Caco-2 (cell line): ENCODE measurements around the gene GPSM1. TPM values are rescaled to one million over a fixed set of nuclear protein-coding genes. Genes with fewer than 3 reads are reported as not detected.

ENCODE experiments used
- BruUV-seq: library from RNA; stranded (reverse); fragments of 400-500 nt; replicated peaks from 2 replicates; lab custom pipeline; 2021; lab: Mats Ljungman, UMichigan
- CTCF ChIA-PET: fragments of 300-600 bp; sonication (Branson Sonifier 250); formaldehyde crosslinking; loops from one replicate; lab custom pipeline; 2022; ENCODE audit warnings: antibody characterized with exemption; lab: Charles Lee
- POLR2A ChIA-PET: fragments of 300-600 bp; sonication (Branson Sonifier 250); formaldehyde crosslinking; loops from one replicate; lab custom pipeline; 2022; ENCODE audit warnings: antibody characterized with exemption; lab: Charles Lee
- DNase-seq, 2 experiments: peaks; one replicate each; pipeline versions ENCODE4 v3.0.0 to v3.0.0-alpha.2; 2020 to 2022
- H3K27me3 ChIP-seq: replicated peaks from 2 replicates; pipeline ENCODE4 v1.6.0; 2011; ENCODE audit warnings: low read length; ENCODE audit not compliant: control insufficient read depth, insufficient read depth
- H3K36me3 ChIP-seq: 2 replicates; pipeline ENCODE4 v1.5.1; 2011; ENCODE audit warnings: low read length; ENCODE audit not compliant: control insufficient read depth, insufficient read depth
- H3K4me1 ChIP-seq: fragments of 250-450 bp; sonication (Bioruptor Pico); 2 replicates; pipeline ENCODE4 v1.5.1; 2020; ENCODE audit warnings: mild to moderate bottlenecking
- H3K4me3 ChIP-seq: 2 replicates; pipeline ENCODE4 v1.5.1; 2011; ENCODE audit warnings: low read depth, mild to moderate bottlenecking, control low read depth, low read length
- H3K9me3 ChIP-seq: fragments of 250-450 bp; sonication (Bioruptor Pico); 2 replicates; pipeline ENCODE4 v1.5.1; 2020; ENCODE audit warnings: mild to moderate bottlenecking, moderate library complexity
- H3K27ac Mint-ChIP-seq: one replicate; pipeline ENCODE4 v1.8.0; 2022; ENCODE audit warnings: mixed read lengths; ENCODE audit not compliant: unreplicated experiment
- H3K27me3 Mint-ChIP-seq: one replicate; pipeline ENCODE4 v1.8.0; 2022; ENCODE audit warnings: mixed read lengths; ENCODE audit not compliant: insufficient read depth, unreplicated experiment
- H3K36me3 Mint-ChIP-seq: one replicate; pipeline ENCODE4 v1.8.0; 2022; ENCODE audit warnings: mild to moderate bottlenecking, mixed read lengths; ENCODE audit not compliant: insufficient read depth, unreplicated experiment
- H3K4me1 Mint-ChIP-seq: one replicate; pipeline ENCODE4 v1.8.0; 2022; ENCODE audit warnings: low read depth, mixed read lengths; ENCODE audit not compliant: unreplicated experiment
- H3K4me3 Mint-ChIP-seq: one replicate; pipeline ENCODE4 v1.8.0; 2022; ENCODE audit warnings: mild to moderate bottlenecking, moderate library complexity, mixed read lengths; ENCODE audit not compliant: unreplicated experiment
- H3K9me3 Mint-ChIP-seq: one replicate; pipeline ENCODE4 v1.8.0; 2022; ENCODE audit warnings: mixed read lengths; ENCODE audit not compliant: unreplicated experiment
- intact Hi-C: fragments of 100-400 bp; cut with micrococcal nuclease; formaldehyde crosslinking; loops from one replicate; pipeline ENCODE4 v1.10.0; 2022; ENCODE audit not compliant: unreplicated experiment
- total RNA-seq: library from RNA; stranded (reverse); gene quantifications from 2 replicates; pipeline ENCODE4 v1.2.3, GENCODE V29; 2022
- TF ChIP-seq, protein P1 (sequence below), 2 experiments: fragments of 200-600 bp in 1 of 2; IDR thresholded peaks; 1 replicate in 1 of 2; 2 replicates in 1 of 2; pipeline versions ENCODE4 v1.5.1 to v1.8.0; 2011 to 2022; ENCODE audit warnings: antibody characterized with exemption in 1 of 2, control low read depth in 1 of 2, inconsistent platforms in 1 of 2, low read depth in 1 of 2, low read length in 1 of 2, mild to moderate bottlenecking in 1 of 2, moderate library complexity in 1 of 2; ENCODE audit not compliant: insufficient read depth in 1 of 2, severe bottlenecking in 1 of 2, unreplicated experiment in 1 of 2

The GPSM1 gene
- total RNA-seq, 1 experiment from 2014 or later, result 25.7 TPM

DNA sequence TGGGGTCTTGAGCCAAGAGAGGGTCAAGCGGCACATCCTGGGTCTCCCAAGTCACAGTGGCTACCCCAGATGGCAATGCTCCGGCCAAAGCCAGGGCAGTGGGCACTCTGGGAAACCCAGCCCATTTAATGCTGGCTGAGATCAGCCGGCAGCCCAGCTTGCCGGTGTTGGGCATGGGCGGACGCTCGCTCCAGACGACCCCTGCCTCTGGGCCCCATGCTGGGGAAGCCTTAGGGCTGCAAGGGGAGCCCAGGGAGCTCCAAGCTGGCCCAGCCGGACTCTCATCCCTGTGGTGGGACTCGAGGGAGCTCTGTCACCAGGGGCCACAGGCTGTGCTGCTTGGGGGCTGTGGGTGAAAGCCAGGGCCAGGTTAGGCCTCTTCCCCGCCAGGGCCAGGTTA, 52.1 kb downstream of the GPSM1 start:
- H3K9me3 ChIP-seq, result no peaks in the 10 kb centered on the region
- BruUV-seq, result no TSS peak
- H3K9me3 Mint-ChIP-seq, result no peaks in the 10 kb centered on the region
- ChIA-PET CTCF (interaction anchor here (0.6 kb wide), 1 partner anchor 21 kb away, joined by 4 read pairs; no protein-coding TSS in a partner anchor), POLR2A (no interaction called here)
- H3K4me1 Mint-ChIP-seq, result no peaks in the 10 kb centered on the region
- intact Hi-C loops, result no loop called here
- no peak overlapping the region for H3K4me3 ChIP-seq
- H3K27me3 ChIP-seq, result no peaks in the 10 kb centered on the region
- H3K4me1 ChIP-seq, result no peaks in the 10 kb centered on the region
- peaks cover 30% of the 10 kb centered on the region for H3K36me3 Mint-ChIP-seq
- H3K4me3 Mint-ChIP-seq, result no peak overlapping the region
- no peak overlapping the region for H3K27ac Mint-ChIP-seq
- TF ChIP-seq, protein P1, sequence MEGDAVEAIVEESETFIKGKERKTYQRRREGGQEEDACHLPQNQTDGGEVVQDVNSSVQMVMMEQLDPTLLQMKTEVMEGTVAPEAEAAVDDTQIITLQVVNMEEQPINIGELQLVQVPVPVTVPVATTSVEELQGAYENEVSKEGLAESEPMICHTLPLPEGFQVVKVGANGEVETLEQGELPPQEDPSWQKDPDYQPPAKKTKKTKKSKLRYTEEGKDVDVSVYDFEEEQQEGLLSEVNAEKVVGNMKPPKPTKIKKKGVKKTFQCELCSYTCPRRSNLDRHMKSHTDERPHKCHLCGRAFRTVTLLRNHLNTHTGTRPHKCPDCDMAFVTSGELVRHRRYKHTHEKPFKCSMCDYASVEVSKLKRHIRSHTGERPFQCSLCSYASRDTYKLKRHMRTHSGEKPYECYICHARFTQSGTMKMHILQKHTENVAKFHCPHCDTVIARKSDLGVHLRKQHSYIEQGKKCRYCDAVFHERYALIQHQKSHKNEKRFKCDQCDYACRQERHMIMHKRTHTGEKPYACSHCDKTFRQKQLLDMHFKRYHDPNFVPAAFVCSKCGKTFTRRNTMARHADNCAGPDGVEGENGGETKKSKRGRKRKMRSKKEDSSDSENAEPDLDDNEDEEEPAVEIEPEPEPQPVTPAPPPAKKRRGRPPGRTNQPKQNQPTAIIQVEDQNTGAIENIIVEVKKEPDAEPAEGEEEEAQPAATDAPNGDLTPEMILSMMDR (IDR thresholded peaks at IDR 0.05; ENCODE audit: insufficient read depth in 1 of 2, low read depth in 1 of 2, low read length in 1 of 2, severe bottlenecking in 1 of 2, unreplicated experiment in 1 of 2), result no peak
- DNase-seq, result no peak
- peaks cover 1% of the 10 kb centered on the region; the same call in 1 of the 2 replicates for H3K36me3 ChIP-seq
- H3K27me3 Mint-ChIP-seq, result no peaks in the 10 kb centered on the region

DNA sequence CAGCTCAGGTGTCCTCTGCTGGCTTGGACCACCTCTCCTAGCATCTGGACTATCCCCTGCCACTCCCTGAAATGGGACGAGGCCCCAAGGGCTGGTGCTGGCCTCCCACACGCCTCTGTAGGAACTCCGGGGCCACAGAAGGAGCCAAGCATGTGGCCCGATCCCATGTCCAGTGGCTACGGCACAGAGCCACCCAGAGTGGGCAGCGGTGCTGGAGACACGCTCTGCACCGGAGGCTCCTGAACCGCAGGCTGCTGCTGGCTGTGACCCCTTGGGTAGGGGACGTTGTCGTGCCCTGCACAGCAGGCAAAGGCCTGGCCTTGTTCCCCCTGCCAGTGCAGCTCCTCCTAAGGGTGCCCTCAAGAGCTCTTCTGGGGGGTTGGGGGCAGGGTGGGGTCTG, 52.6 kb downstream of the GPSM1 start:
- H3K4me3 Mint-ChIP-seq, result no peak overlapping the region
- no peak overlapping the region for H3K27ac Mint-ChIP-seq
- no peak overlapping the region for H3K4me3 ChIP-seq
- peaks cover 35% of the 10 kb centered on the region for H3K36me3 Mint-ChIP-seq
- H3K4me1 Mint-ChIP-seq, result no peaks in the 10 kb centered on the region
- BruUV-seq, result no TSS peak
- DNase-seq, result no peak
- TF ChIP-seq, protein P1 (IDR thresholded peaks at IDR 0.05; ENCODE audit: insufficient read depth in 1 of 2, low read depth in 1 of 2, low read length in 1 of 2, severe bottlenecking in 1 of 2, unreplicated experiment in 1 of 2), result no peak
- peaks cover 1% of the 10 kb centered on the region; the same call in 1 of the 2 replicates for H3K36me3 ChIP-seq
- no peaks in the 10 kb centered on the region for H3K27me3 Mint-ChIP-seq
- no peaks in the 10 kb centered on the region for H3K4me1 ChIP-seq
- intact Hi-C loops, result no loop called here
- POLR2A ChIA-PET, result no interaction called here
- no peaks in the 10 kb centered on the region for H3K27me3 ChIP-seq
- CTCF ChIA-PET, result interaction anchor here (0.6 kb wide), 1 partner anchor 21 kb away, joined by 4 read pairs; no protein-coding TSS in a partner anchor
- H3K9me3 ChIP-seq, result no peaks in the 10 kb centered on the region
- no peaks in the 10 kb centered on the region for H3K9me3 Mint-ChIP-seq

- Histone ChIP-seq H3K4me1 (no peaks in the 10 kb centered on the region), H3K36me3 (peaks cover 1% of the 10 kb centered on the region; the same call in 1 of the 2 replicates), H3K9me3 (no peaks in the 10 kb centered on the region), H3K27me3 (no peaks in the 10 kb centered on the region), H3K4me3 (no peak overlapping the region)
- no TSS peak for BruUV-seq
- POLR2A ChIA-PET, result no interaction called here
- intact Hi-C loops, result no loop called here
- H3K27me3 Mint-ChIP-seq, result no peaks in the 10 kb centered on the region
- H3K27ac Mint-ChIP-seq, result no peak overlapping the region
- H3K9me3 Mint-ChIP-seq, result no peaks in the 10 kb centered on the region
- DNase-seq, result no peak
- H3K4me3 Mint-ChIP-seq, result no peak overlapping the region
- TF ChIP-seq, protein P1 (IDR thresholded peaks at IDR 0.05; ENCODE audit: insufficient read depth in 1 of 2, low read depth in 1 of 2, low read length in 1 of 2, severe bottlenecking in 1 of 2, unreplicated experiment in 1 of 2), result no peak
- peaks cover 38% of the 10 kb centered on the region for H3K36me3 Mint-ChIP-seq
- H3K4me1 Mint-ChIP-seq, result no peaks in the 10 kb centered on the region
- CTCF ChIA-PET, result no interaction called here
Measured at GRCh38 chr9:136380381-136380780, 53.0 kb downstream of the GPSM1 start.
